Measurements from ENCODE around the gene CD3E.
"Not testable (repeated sequence)": the region's sequence is repeated elsewhere in the genome, so short reads cannot be mapped to it uniquely, and the experiment has no call there.

The CD3E gene

GRCh38 chr11:118304227-118304567 lies 333 bp upstream of the CD3E start:
- TF ChIP-seq ZFX (IDR thresholded peaks at IDR 0.05; ENCODE audit: borderline replicate concordance), result no peak
- TF ChIP-seq CTCF (IDR thresholded peaks at IDR 0.05), result no peak
- H3K27ac ChIP-seq, result no peak overlapping the region

GRCh38 chr11:118305726-118306125 lies 1.2 kb downstream of the CD3E start:
- TF ChIP-seq ZFX (IDR thresholded peaks at IDR 0.05; ENCODE audit: borderline replicate concordance), result no peak
- TF ChIP-seq CTCF (IDR thresholded peaks at IDR 0.05), result no peak

GRCh38 chr11:118306556-118306955 lies 2.0 kb downstream of the CD3E start:
- no peak overlapping the region for H3K27ac ChIP-seq
- TF ChIP-seq ZFX (IDR thresholded peaks at IDR 0.05; ENCODE audit: borderline replicate concordance) (no peak), CTCF (IDR thresholded peaks at IDR 0.05) (no peak)

More at GRCh38 chr11:118305726-118306125, 1.2 kb downstream of the CD3E start:
- H3K27ac ChIP-seq, result no peak overlapping the region

- H3K27ac ChIP-seq, result not testable (repeated sequence)
Observed at GRCh38 chr11:118308995-118309528, 4.5 kb downstream of the CD3E start.

- TF ChIP-seq CTCF (IDR thresholded peaks at IDR 0.05), result no peak
- no peak for TF ChIP-seq ZFX (IDR thresholded peaks at IDR 0.05; ENCODE audit: borderline replicate concordance)
Observed at GRCh38 chr11:118310271-118310670, 5.7 kb downstream of the CD3E start.

GRCh38 chr11:118310781-118311485 lies 6.4 kb downstream of the CD3E start:
- H3K27ac ChIP-seq, result no peak overlapping the region
- TF ChIP-seq ZFX (IDR thresholded peaks at IDR 0.05; ENCODE audit: borderline replicate concordance) (no peak), CTCF (IDR thresholded peaks at IDR 0.05) (no peak)

More at GRCh38 chr11:118310271-118310670, 5.7 kb downstream of the CD3E start:
- no peak overlapping the region for H3K27ac ChIP-seq

GRCh38 chr11:118311518-118311917 lies 7.0 kb downstream of the CD3E start:
- H3K27ac ChIP-seq, result no peak overlapping the region
- TF ChIP-seq ZFX (IDR thresholded peaks at IDR 0.05; ENCODE audit: borderline replicate concordance) (no peak), CTCF (IDR thresholded peaks at IDR 0.05) (no peak)

GRCh38 chr11:118312328-118312727 lies 7.8 kb downstream of the CD3E start:
- no peak for TF ChIP-seq ZFX (IDR thresholded peaks at IDR 0.05; ENCODE audit: borderline replicate concordance)
- TF ChIP-seq CTCF (IDR thresholded peaks at IDR 0.05), result no peak
- H3K27ac ChIP-seq, result no peak overlapping the region
